GM19043 (cell line): Measurements from ENCODE around the gene C10orf120.

ENCODE experiments used
- ATAC-seq: cut with Tn5 transposase; IDR thresholded peaks from one replicate; pipeline ENCODE4 v1.9.1; 2021; ENCODE audit warnings: low read depth; ENCODE audit not compliant: unreplicated experiment

The C10orf120 gene

GRCh38 chr10:122703483-122704448 lies 4.1 kb upstream of the C10orf120 start:
- no peak for ATAC-seq

DNA sequence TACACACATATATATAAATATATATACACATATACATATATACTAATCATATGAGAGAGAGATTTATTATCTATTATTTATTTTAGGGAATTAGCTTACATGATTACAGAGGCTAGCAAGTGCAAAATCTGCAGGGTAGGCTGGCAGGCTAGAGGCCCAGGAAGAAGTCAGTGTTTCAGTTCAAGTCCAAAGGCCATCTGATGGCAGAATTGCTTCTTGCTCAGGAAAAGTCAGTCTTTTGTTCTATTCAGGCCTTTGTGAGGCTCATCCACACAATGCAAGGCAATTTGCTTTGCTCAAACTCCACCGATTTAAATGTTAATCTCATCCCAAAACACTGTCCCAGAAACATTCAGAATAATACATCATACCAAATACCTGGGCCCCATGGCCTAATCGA lies 2.6 kb upstream of the C10orf120 start:
- no peak for ATAC-seq

GRCh38 chr10:122701652-122702051 lies 2.0 kb upstream of the C10orf120 start:
- ATAC-seq: no peak

GRCh38 chr10:122696687-122697086 lies 3.0 kb downstream of the C10orf120 start:
- no peak for ATAC-seq

DNA sequence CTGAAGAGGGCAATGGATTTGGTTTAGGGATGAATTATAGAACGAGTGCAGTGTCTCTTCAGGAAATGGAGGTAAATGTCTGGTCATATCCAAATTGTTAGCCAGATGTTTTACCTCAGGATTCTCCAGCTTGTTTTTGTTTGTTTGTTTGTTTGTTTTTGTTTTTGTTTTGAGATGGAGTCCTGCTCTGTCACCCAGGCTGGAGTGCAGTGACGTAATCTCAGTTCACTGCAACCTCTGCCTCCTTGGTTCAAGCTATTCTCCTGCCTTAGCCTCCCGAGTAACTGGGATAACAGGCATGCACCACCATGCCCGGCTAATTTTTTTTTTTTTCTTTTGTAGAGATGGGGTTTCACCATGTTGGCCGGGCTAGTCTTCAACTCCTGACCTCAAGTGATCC lies 6.9 kb downstream of the C10orf120 start:
- ATAC-seq: no peak

- ATAC-seq: no peak
These were observed 10.4 kb downstream of the C10orf120 start for GRCh38 chr10:122689146-122689820.

- no peak for ATAC-seq
These were observed 11.2 kb downstream of the C10orf120 start for GRCh38 chr10:122688293-122688989.

DNA sequence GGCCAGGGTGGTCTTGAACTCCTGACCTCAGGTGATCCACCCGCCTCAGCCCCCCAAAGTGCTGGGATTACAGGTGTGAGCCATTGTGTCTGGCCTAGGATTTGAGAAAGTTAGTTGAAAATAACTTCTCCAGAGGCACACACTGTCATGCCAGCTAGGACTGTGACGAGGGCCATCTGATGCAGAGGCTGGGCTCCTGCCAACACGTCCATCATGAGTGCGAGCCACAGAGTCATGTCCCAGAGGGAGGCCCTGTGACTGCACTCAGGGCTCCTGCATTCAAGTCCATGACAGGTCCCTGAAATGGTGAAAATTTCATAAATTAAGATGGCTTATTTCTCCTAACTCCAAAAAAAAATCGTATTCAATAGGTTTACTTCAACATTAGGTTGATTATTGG lies 17.1 kb downstream of the C10orf120 start:
- ATAC-seq: no peak

DNA sequence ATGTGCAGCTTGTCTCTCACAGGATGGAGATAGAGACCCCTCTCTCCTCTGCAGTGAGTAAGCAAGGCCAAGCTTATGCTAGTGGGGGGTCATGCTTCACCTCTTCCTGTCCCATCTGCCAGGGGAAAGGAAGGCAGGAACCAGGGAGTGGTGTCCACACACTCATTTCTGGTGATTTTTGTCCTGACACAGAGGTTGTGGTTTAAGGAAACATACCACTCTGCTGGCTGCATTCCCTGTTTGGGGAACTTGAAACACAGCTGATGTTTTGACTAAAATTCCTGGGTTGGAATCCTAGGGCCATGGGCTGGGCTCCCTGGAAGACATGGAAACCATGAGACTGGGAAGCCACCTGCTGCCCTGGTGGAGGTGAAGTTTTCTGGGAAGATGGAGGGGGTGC lies 21.4 kb downstream of the C10orf120 start:
- no peak for ATAC-seq

- no peak for ATAC-seq
These were observed 24.4 kb downstream of the C10orf120 start for GRCh38 chr10:122675278-122675677.

- ATAC-seq: no peak
These were observed 24.9 kb downstream of the C10orf120 start for GRCh38 chr10:122674781-122675180.

GRCh38 chr10:122673731-122674130 lies 25.9 kb downstream of the C10orf120 start:
- ATAC-seq: no peak

DNA sequence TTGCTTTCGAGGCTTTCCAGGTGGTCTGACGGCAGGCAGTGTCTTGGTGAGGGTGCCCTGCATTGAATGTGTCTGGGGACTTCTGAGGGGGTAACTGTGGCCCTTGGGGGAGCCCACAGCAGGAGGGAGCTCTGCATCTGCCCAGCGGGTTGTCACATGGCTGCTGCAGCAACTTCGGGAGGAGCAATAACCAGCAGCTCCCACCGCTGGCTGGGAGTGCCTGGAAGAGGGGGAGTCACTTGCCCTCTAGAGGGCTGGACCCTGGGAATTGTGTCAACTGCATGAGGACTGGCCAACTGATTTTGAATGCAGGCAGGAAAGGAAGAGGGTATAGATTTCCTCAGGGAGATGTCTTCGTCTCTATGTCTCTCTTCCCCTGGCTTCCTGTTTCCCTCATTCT lies 26.4 kb downstream of the C10orf120 start:
- ATAC-seq: no peak

GRCh38 chr10:122672655-122673054 lies 27.0 kb downstream of the C10orf120 start:
- no peak for ATAC-seq

DNA sequence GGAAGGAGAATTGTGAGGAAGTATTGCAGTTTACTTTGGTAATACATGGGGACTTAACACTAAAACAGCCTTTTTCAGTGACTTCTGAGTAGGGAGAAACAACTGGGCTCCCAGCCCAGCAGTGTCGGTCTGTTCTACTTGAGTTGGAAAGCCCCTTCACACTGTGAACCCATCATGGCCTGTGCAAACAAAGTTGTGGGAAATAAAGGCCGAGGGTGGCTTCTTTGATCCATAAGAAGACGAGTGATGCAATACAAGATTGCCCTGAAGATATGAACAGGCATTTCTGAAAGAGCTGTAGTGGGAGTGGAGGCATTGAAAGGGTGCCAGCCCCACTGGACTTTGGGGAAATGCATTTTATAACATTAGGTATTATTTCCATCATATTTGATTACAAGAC lies 28.3 kb downstream of the C10orf120 start:
- ATAC-seq: no peak

DNA sequence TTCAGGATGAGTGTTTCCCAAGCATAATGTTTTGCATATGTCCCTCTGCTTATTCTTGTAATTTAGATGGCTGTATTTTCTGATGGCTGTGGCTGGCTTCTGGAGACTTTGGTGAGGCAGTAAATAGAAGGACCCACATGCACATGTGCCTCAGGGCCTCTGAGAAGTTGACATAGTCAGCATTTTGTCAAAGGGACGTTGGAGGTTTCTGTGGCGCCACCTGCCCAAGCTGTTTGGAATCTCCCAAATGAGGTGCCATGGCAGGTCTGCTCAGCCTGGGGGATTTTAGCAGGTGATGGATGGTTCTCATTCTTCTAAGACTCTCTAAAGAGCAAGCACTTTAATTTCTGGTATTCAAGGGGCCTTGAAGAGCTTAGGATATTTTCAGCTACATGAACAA lies 29.8 kb downstream of the C10orf120 start:
- no peak for ATAC-seq

DNA sequence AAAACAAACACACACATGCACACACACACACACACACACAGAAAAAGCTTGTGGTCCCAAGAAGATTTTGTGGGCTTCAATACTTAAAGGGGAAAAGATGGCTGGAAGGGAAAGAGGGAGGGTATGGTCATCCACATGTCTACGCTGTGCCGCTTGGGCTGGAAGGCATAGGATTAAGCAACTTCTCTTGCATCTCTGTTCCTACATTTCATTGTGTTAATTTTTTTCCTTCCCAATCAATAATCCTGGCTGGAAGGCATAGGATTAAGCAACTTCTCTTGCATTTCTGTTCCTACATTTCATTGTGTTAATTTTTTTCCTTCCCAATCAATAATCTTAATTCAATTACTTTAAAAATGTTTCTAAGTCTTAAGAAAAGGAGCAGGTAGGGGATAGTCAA lies 30.6 kb downstream of the C10orf120 start:
- ATAC-seq: no peak

DNA sequence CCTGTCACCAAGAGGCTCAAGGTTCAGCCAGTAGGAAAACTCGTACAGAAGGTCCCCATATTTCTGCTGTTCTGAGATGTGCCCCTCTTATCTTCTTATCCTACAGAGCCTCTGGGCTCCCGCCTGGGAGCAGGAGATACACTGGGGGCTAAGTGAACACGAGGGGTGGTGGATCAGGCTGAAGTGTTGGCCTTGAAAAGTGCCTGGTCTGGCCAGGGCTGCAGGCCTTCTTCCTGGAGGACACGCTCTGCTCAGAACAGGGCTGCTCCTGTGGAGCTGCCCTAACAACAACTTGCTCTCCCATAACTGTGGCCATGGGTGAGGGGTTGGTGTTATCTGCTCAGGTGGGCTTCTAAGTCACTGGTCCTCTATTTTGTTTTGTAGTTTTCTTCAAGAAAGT lies 33.7 kb downstream of the C10orf120 start:
- ATAC-seq: no peak

- no peak for ATAC-seq
These were observed 34.3 kb downstream of the C10orf120 start for GRCh38 chr10:122665329-122665860.

GRCh38 chr10:122664501-122664900 lies 35.1 kb downstream of the C10orf120 start:
- no peak for ATAC-seq
